Measurements from ENCODE around the gene TUFT1.
A peak's percentile ranks its signal among the peaks of the same experiment; 100 is the strongest.

TUFT1 gene

GRCh38 chr1:151510020-151510405 lies 30.1 kb upstream of the TUFT1 start:
- no peaks in the 10 kb centered on the region for H3K27me3 ChIP-seq (replicated peaks; ENCODE audit: control insufficient read depth, insufficient read depth, low read length)
- no peaks in the 10 kb centered on the region for H3K36me3 ChIP-seq (ENCODE audit: control insufficient read depth, insufficient read depth, low read length)
- no peak overlapping the region for H3K4me3 ChIP-seq (replicated peaks; ENCODE audit: low read depth, low read length)
- no peak for DNase-seq (ENCODE audit: extremely low read depth, insufficient read length)
- TF ChIP-seq CTCF (IDR thresholded peaks at IDR 0.05; ENCODE audit: insufficient read depth, low read length, poor library complexity, severe bottlenecking) = no peak

- Histone ChIP-seq H3K27me3 (replicated peaks; ENCODE audit: control insufficient read depth, insufficient read depth, low read length) (no peaks in the 10 kb centered on the region), H3K4me3 (replicated peaks; ENCODE audit: low read depth, low read length) (peak overlapping the region; percentile 70), H3K36me3 (ENCODE audit: control insufficient read depth, insufficient read depth, low read length) (no peaks in the 10 kb centered on the region)
- no peak for DNase-seq (ENCODE audit: extremely low read depth, insufficient read length)
- no peak for TF ChIP-seq CTCF (IDR thresholded peaks at IDR 0.05; ENCODE audit: insufficient read depth, low read length, poor library complexity, severe bottlenecking)
Measured at GRCh38 chr1:151510614-151510956, 29.5 kb upstream of the TUFT1 start.

GRCh38 chr1:151510957-151511635 lies 29.0 kb upstream of the TUFT1 start, which contains the start of gene CGN:
CGN (plus strand) TSS chr1:151511387; CDS start chr1:151518520, 7,133 bp downstream.
- Histone ChIP-seq H3K36me3 (ENCODE audit: control insufficient read depth, insufficient read depth, low read length) (no peaks in the 10 kb centered on the region), H3K4me3 (replicated peaks; ENCODE audit: low read depth, low read length) (peak within 1 kb of the TSS; percentile 70), H3K27me3 (replicated peaks; ENCODE audit: control insufficient read depth, insufficient read depth, low read length) (no peaks in the 10 kb centered on the region)
- no peak for TF ChIP-seq CTCF (IDR thresholded peaks at IDR 0.05; ENCODE audit: insufficient read depth, low read length, poor library complexity, severe bottlenecking)
- DNase-seq (ENCODE audit: extremely low read depth, insufficient read length) = peak; percentile 89

- H3K27me3 ChIP-seq (replicated peaks; ENCODE audit: control insufficient read depth, insufficient read depth, low read length) = no peaks in the 10 kb centered on the region
- DNase-seq (ENCODE audit: extremely low read depth, insufficient read length) = peak; percentile 48
Measured at GRCh38 chr1:151511636-151512215, 28.4 kb upstream of the TUFT1 start.

GRCh38 chr1:151512326-151512725 lies 27.8 kb upstream of the TUFT1 start:
- no peak for TF ChIP-seq CTCF (IDR thresholded peaks at IDR 0.05; ENCODE audit: insufficient read depth, low read length, poor library complexity, severe bottlenecking)
- H3K36me3 ChIP-seq (ENCODE audit: control insufficient read depth, insufficient read depth, low read length) = no peaks in the 10 kb centered on the region
- no peaks in the 10 kb centered on the region for H3K27me3 ChIP-seq (replicated peaks; ENCODE audit: control insufficient read depth, insufficient read depth, low read length)
- H3K4me3 ChIP-seq (replicated peaks; ENCODE audit: low read depth, low read length) = peak overlapping the region; percentile 70; the same call in 1 of the 2 replicates
- DNase-seq (ENCODE audit: extremely low read depth, insufficient read length) = no peak

More at GRCh38 chr1:151511636-151512215, 28.4 kb upstream of the TUFT1 start:
- Histone ChIP-seq H3K36me3 (ENCODE audit: control insufficient read depth, insufficient read depth, low read length) (no peaks in the 10 kb centered on the region), H3K4me3 (replicated peaks; ENCODE audit: low read depth, low read length) (peak overlapping the region; percentile 70)
- no peak for TF ChIP-seq CTCF (IDR thresholded peaks at IDR 0.05; ENCODE audit: insufficient read depth, low read length, poor library complexity, severe bottlenecking)
